Osteoblast (primary cell): Measurements from ENCODE around the gene PLCL1. TPM values are rescaled to one million over a fixed set of nuclear protein-coding genes. Genes with fewer than 3 reads are reported as not detected.

Source experiments
- DNase-seq: peaks from one replicate; pipeline ENCODE4 v3.0.0; 2011; ENCODE audit warnings: low spot score, mixed read lengths; ENCODE audit not compliant: insufficient read length; ENCODE audit errors: missing footprints
- H2AFZ ChIP-seq: 2 replicates; pipeline ENCODE4 v1.6.0; 2011; ENCODE audit warnings: mild to moderate bottlenecking, low read length
- H3K27ac ChIP-seq: 2 replicates; pipeline ENCODE4 v1.5.1; 2011; ENCODE audit warnings: mild to moderate bottlenecking, low read depth, low read length, moderate library complexity
- H3K27me3 ChIP-seq: 2 replicates; pipeline ENCODE4 v1.6.0; 2012; ENCODE audit warnings: mild to moderate bottlenecking, control low read depth, inconsistent platforms, low read length, moderate library complexity; ENCODE audit not compliant: insufficient read depth
- H3K36me3 ChIP-seq: 2 replicates; pipeline ENCODE4 v1.5.1; 2011; ENCODE audit warnings: mild to moderate bottlenecking, low read length, control low read depth, moderate library complexity; ENCODE audit not compliant: insufficient read depth
- H3K4me1 ChIP-seq: 2 replicates; pipeline ENCODE4 v1.5.1; 2011; ENCODE audit warnings: mild to moderate bottlenecking, low read length, control low read depth, moderate library complexity; ENCODE audit not compliant: insufficient read depth
- H3K4me2 ChIP-seq: 2 replicates; pipeline ENCODE4 v1.6.0; 2011; ENCODE audit warnings: mild to moderate bottlenecking, low read length; ENCODE audit not compliant: insufficient read depth
- H3K4me3 ChIP-seq: fragments of 200-600 bp; sonication (generic); 3 replicates; pipeline ENCODE4 v1.5.1; 2012; ENCODE audit warnings: mild to moderate bottlenecking, low read length, inconsistent platforms; ENCODE audit not compliant: insufficient read depth
- H3K79me2 ChIP-seq: 2 replicates; pipeline ENCODE4 v1.6.0; 2012; ENCODE audit warnings: mild to moderate bottlenecking, low read length, control low read depth, inconsistent platforms; ENCODE audit not compliant: insufficient read depth
- H3K9me3 ChIP-seq: 2 replicates; pipeline ENCODE4 v1.5.1; 2011; ENCODE audit warnings: low read depth, low read length, control low read depth
- H4K20me1 ChIP-seq: 2 replicates; pipeline ENCODE4 v1.6.0; 2012; ENCODE audit warnings: mild to moderate bottlenecking, low read length, control low read depth; ENCODE audit not compliant: insufficient read depth
- total RNA-seq: library from RNA; depleted of rRNA; stranded (reverse); fragments of >200 nt; gene quantifications from 2 replicates; pipeline ENCODE4 v1.2.3, GENCODE V29; 2012
- TF ChIP-seq, protein P1 (sequence below): IDR thresholded peaks from 2 replicates; pipeline ENCODE4 v1.5.1; 2011; ENCODE audit warnings: mild to moderate bottlenecking, low read depth, low read length, moderate library complexity; ENCODE audit errors: extremely low read depth

Gene PLCL1
- total RNA-seq, 1 donor = 4.0 TPM

DNA sequence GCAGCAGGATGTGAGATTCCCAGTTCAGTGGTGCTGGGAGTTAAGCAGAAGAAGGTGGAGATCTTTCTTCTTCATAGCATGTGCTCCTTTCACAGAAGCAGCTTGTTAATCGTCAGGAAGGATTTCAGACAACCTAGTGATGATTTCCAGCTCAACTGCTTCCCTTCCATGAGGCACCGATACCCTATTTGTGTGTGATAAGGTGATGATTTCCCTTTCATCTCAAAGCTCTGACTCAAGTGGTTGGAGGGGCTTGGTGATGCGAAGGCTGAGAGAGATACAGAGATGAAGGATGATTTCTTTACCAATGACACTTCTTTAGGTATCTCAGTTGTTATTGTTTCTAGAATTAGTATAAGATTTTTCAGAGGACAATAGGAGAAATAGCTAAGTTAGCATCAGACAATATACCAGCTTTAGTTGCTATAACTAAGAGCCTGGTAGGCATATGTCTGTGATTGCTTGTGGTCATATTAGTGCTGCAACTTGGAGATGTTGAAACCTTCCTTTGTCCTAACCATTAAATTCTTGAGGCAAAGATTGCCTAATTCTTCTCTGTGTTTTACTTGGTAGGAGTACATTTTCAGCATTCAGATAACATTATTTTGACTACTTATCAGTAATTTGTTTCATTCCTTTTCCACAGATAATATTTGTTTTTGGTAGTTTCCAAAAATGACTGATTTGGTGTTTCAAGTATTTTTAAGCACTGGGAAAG is 111.3 kb downstream of the PLCL1 start:
- Histone ChIP-seq H3K4me3 (no peak overlapping the region), H3K27ac (no peak overlapping the region), H3K36me3 (no peaks in the 10 kb centered on the region), H2AFZ (no peak overlapping the region), H3K27me3 (no peaks in the 10 kb centered on the region), H3K4me2 (no peak overlapping the region), H3K79me2 (no peaks in the 10 kb centered on the region), H3K9me3 (no peaks in the 10 kb centered on the region), H3K4me1 (peaks cover 8% of the 10 kb centered on the region), H4K20me1 (no peaks in the 10 kb centered on the region)
- TF ChIP-seq, protein P1, sequence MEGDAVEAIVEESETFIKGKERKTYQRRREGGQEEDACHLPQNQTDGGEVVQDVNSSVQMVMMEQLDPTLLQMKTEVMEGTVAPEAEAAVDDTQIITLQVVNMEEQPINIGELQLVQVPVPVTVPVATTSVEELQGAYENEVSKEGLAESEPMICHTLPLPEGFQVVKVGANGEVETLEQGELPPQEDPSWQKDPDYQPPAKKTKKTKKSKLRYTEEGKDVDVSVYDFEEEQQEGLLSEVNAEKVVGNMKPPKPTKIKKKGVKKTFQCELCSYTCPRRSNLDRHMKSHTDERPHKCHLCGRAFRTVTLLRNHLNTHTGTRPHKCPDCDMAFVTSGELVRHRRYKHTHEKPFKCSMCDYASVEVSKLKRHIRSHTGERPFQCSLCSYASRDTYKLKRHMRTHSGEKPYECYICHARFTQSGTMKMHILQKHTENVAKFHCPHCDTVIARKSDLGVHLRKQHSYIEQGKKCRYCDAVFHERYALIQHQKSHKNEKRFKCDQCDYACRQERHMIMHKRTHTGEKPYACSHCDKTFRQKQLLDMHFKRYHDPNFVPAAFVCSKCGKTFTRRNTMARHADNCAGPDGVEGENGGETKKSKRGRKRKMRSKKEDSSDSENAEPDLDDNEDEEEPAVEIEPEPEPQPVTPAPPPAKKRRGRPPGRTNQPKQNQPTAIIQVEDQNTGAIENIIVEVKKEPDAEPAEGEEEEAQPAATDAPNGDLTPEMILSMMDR = no peak
- no peak for DNase-seq

DNA sequence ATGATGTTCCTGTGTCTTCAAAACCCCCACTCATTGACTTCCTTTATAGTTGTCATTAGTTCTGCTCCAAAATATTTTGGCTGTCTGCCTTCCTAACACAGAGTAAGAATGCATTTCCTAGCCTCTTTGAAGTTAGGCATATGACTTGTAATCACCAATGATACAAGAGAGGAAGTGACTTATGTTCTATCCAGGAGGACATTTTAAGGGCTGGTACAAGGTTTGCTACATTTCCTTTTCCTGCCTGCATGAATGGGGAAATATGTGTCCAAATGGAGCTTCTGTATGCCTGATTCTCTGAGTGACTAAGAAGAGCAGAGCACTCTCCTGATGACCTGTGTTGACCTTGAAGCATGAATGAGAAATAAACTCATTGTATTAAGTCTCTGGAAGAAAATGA is 115.1 kb downstream of the PLCL1 start:
- TF ChIP-seq, protein P1 = no peak
- H3K36me3 ChIP-seq = no peaks in the 10 kb centered on the region
- DNase-seq = no peak
- H3K27ac ChIP-seq = no peak overlapping the region
- no peaks in the 10 kb centered on the region for H4K20me1 ChIP-seq
- H3K27me3 ChIP-seq = no peaks in the 10 kb centered on the region
- no peaks in the 10 kb centered on the region for H3K79me2 ChIP-seq
- no peak overlapping the region for H3K4me2 ChIP-seq
- H3K4me3 ChIP-seq = no peak overlapping the region
- no peak overlapping the region for H2AFZ ChIP-seq
- H3K9me3 ChIP-seq = no peaks in the 10 kb centered on the region
- H3K4me1 ChIP-seq = peaks cover 8% of the 10 kb centered on the region

DNA sequence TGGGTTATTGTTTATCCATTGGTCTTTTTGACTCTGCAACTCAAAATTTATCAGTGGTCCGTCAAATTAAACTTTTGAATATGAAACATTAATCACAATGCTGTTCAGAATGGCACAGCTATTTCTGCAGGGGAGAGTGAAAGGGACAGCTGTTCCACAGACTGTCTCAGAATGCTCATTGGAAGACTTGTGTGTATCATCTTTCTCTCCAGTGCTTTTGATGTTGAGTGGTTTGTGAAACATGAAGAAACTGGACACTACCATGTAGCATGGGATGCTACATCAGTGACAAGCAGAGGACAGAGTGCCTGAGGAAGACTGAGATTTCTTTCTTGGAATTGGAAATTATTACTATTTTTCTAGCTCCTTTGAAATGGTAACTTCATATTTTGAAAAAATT is 115.7 kb downstream of the PLCL1 start:
- Histone ChIP-seq H4K20me1 (no peaks in the 10 kb centered on the region), H2AFZ (no peak overlapping the region), H3K79me2 (no peaks in the 10 kb centered on the region), H3K9me3 (no peaks in the 10 kb centered on the region), H3K4me3 (no peak overlapping the region), H3K27ac (no peak overlapping the region), H3K27me3 (no peaks in the 10 kb centered on the region), H3K36me3 (no peaks in the 10 kb centered on the region), H3K4me1 (peaks cover 8% of the 10 kb centered on the region), H3K4me2 (no peak overlapping the region)
- no peak for DNase-seq
- TF ChIP-seq, protein P1 = no peak

DNA sequence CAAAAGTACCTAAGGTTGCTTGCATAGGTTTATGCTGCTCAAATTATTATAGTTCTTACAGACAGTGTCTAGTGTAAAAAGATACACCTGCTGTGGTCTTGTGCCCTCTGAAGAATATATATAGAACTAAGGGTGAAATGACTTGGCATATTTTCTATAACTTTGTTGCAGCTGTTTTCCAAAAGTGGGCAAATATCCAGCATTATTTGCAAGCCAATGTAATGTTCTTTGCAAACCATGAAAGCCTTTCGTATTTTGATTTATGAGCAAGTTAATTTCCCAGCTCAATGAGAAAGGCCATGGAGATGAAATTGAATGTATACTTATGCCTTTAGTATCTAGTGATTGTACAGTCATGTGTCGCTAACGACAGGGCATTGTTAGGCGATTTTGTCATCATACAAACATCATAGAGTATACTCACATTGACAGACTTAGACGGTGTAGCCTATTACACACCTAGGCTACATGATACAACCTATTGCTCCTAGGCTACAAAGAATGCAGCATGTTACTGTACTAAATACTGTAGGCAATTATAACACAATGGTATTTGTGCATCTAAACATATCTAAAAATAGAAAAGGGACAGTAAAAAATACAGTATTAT is 116.3 kb downstream of the PLCL1 start:
- TF ChIP-seq, protein P1 = no peak
- H4K20me1 ChIP-seq = no peaks in the 10 kb centered on the region
- H2AFZ ChIP-seq = no peak overlapping the region
- H3K4me3 ChIP-seq = no peak overlapping the region
- H3K36me3 ChIP-seq = no peaks in the 10 kb centered on the region
- no peak overlapping the region for H3K4me2 ChIP-seq
- H3K4me1 ChIP-seq = peaks cover 6% of the 10 kb centered on the region
- H3K27ac ChIP-seq = no peak overlapping the region
- no peaks in the 10 kb centered on the region for H3K79me2 ChIP-seq
- DNase-seq = no peak
- H3K27me3 ChIP-seq = no peaks in the 10 kb centered on the region
- no peaks in the 10 kb centered on the region for H3K9me3 ChIP-seq
